Measurements from ENCODE around the gene MYCBP2.
"Not testable (repeated sequence)": the region's sequence is repeated elsewhere in the genome, so short reads cannot be mapped to it uniquely, and the experiment has no call there.

The MYCBP2 gene

GRCh38 chr13:77026861-77027621, 299.9 kb downstream of the MYCBP2 start, which contains the start of gene FBXL3:
Gene FBXL3, minus strand, starts transcription at chr13:77027159. Its CDS starts 5,299 bp downstream, at chr13:77021860.
- peak; percentile 94 for DNase-seq

GRCh38 chr13:77026255-77026860, 300.5 kb downstream of the MYCBP2 start:
- DNase-seq, result peak; percentile 83

GRCh38 chr13:77022341-77022740, 304.6 kb downstream of the MYCBP2 start:
- DNase-seq, result no peak

- no peak for DNase-seq
Measured at GRCh38 chr13:77019756-77020155, 307.1 kb downstream of the MYCBP2 start.

- no peak for DNase-seq
Measured at GRCh38 chr13:77016888-77017623, 309.8 kb downstream of the MYCBP2 start.

- DNase-seq, result no peak
Measured at GRCh38 chr13:77016251-77016812, 310.6 kb downstream of the MYCBP2 start.

- DNase-seq, result no peak
Measured at GRCh38 chr13:77014906-77015685, 311.8 kb downstream of the MYCBP2 start.

GRCh38 chr13:77013853-77014542, 312.9 kb downstream of the MYCBP2 start:
- no peak for DNase-seq

GRCh38 chr13:77009719-77010118, 317.2 kb downstream of the MYCBP2 start:
- not testable (repeated sequence) for DNase-seq

GRCh38 chr13:77009011-77009410, 317.9 kb downstream of the MYCBP2 start:
- DNase-seq, result no peak

- not testable (repeated sequence) for DNase-seq
Measured at GRCh38 chr13:77008337-77008736, 318.6 kb downstream of the MYCBP2 start.

- DNase-seq, result no peak
Measured at GRCh38 chr13:77002590-77003190, 324.2 kb downstream of the MYCBP2 start.

GRCh38 chr13:77001963-77002587, 324.8 kb downstream of the MYCBP2 start:
- DNase-seq, result no peak

GRCh38 chr13:77001540-77001939, 325.4 kb downstream of the MYCBP2 start:
- no peak for DNase-seq

GRCh38 chr13:77000475-77000874, 326.4 kb downstream of the MYCBP2 start:
- DNase-seq, result no peak

Measured in right hindlimb (tissue), 1 donor.